Stimulated activated CD8-positive, alpha-beta memory T cell treated with anti-CD3 and anti-CD28 coated beads, Interleukin-4, amount 100 ng/mL, for 4 hours (primary cell): Measurements from ENCODE around the gene ACAD11.
"Not testable (repeated sequence)": the region's sequence is repeated elsewhere in the genome, so short reads cannot be mapped to it uniquely, and the experiment has no call there.

Experiments used
- DNase-seq, 2 donors: peaks; one replicate each; pipeline ENCODE4 v3.0.0-alpha.2; 2020; ENCODE audit warnings: low read depth in 2 of 2, low spot score in 1 of 2

Gene ACAD11

DNA sequence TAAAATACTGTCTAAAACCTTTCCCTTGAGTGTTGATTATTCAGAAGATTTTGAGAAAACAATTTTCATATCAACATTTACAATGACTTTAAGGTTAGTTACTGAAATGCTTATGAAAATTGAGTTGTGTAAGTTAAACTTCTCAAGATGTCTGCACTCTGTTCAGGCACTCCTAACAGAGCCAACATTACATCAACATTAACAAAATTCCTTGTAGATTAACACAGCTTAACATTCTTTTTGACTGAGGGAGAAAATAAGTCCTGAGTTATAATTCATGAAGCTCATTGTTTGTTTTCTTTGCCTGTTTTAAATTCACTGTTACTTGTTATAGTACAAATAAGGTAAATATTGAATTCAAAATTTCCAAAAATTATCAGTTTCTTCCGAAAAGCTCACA is 53.5 kb downstream of the ACAD11 start:
- no peak for DNase-seq

DNA sequence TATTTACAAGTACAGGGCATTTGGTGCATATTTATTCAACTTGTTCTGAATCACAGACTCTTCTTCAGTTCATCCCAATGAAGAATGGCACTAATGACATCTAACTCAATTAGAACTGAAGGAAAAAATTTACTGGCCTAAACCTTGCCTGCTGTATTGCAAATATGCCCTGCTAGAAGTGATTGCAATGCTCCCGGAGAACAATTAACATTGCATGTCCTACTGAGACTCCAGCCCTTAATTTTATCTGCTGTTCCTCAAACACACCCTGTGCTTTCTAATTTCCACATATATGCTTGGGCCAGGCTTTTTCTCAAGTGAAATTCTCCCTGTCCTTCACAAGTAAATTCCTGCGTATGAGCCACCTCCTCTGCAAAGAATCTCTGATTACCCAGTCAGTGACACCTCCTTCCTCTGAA is 54.2 kb downstream of the ACAD11 start:
- no peak for DNase-seq

DNA sequence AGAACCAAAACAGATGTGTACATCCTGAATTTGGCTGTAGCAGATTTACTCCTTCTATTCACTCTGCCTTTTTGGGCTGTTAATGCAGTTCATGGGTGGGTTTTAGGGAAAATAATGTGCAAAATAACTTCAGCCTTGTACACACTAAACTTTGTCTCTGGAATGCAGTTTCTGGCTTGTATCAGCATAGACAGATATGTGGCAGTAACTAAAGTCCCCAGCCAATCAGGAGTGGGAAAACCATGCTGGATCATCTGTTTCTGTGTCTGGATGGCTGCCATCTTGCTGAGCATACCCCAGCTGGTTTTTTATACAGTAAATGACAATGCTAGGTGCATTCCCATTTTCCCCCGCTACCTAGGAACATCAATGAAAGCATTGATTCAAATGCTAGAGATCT is 59.0 kb downstream of the ACAD11 start:
- not testable (repeated sequence) for DNase-seq

DNA sequence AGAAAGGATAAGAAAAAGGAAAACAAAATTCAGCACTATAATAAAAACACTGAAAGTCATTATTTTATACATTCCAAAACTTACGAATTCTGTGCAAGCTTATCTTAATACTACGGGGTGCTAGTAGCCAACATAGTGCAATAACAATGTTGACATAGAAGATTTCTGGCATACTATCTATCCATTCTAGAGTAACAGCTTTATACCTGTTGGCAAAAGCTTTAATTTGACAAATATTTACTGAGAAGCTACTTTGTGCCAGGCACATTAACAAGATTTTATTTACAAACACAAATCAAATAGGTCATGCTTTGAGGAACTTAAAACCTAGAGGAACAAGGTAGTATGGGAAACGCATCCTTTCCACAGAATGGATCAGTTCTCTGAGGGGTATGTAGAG is 61.4 kb downstream of the ACAD11 start:
- DNase-seq: no peak

DNA sequence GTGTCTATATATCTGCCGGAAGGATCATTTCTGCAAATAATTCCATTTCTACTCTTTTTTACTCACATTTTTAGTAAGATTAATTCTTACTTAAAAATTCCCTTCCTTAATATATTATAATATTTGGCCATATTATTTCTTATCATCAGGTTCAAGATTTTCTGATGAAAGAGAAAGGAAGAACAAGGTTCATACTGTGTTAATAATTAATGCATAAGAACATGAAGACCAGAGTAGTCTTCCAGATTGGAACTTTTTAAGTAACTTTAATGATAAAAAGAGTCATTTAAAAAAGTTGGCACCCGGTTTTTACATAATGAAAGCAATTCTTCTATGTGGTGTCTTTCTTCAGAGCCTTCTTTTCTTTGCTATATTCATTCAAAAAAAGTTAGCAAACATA is 61.9 kb downstream of the ACAD11 start:
- DNase-seq: no peak

DNA sequence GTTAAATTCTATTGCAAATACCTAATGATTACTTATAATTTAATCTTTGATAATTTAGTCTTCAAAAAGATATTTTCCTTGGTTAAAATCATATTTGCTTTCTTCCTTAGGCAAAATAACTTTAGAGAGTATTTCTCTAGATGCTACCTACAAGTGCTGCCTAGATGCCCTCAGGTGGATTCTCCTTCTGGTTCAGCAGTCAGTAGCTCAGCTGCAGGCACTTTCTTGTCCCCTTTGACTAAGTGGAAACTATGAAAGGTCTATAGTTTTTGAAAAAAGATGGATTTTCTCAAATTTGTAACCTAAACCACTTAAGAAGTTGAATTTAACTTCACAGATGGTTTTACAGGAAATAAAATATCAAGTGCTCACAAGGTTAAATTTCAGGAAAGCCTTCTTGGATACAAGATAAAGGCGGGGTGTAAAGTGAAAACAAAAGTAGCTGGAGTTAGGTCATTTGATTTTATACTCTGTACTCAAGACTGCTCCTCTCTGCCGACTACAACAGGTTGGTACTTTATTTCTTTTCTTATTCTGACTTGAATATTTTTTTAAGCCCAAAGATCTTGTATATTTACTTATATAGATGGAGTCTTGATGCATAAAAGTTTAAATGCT is 62.7 kb downstream of the ACAD11 start, which contains the start of gene ACKR4:
Gene ACKR4, plus strand, starts transcription at position 455 of the 618 bp plus-strand sequence. CDS start 3,128 bp downstream, outside the sequence.
- no peak for DNase-seq

DNA sequence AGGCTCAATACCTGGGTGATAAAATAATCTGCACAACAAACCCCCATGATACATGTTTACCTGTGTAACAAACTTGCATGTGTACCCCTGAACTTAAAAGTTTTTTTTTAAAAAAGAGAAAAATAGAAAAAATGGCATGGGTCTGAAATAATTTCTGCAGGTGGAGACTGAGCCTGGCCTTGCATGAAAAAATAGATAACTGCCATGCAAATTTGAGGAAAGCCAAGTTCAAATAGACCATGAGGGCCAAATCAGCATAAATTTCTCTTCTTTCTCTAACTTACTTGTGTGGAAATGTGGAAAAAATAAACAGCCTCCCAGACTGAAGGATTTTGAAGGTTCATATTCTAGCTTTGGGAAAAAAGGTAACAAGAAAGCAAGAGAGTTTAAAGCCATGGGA is 63.3 kb downstream of the ACAD11 start:
- no peak for DNase-seq

DNA sequence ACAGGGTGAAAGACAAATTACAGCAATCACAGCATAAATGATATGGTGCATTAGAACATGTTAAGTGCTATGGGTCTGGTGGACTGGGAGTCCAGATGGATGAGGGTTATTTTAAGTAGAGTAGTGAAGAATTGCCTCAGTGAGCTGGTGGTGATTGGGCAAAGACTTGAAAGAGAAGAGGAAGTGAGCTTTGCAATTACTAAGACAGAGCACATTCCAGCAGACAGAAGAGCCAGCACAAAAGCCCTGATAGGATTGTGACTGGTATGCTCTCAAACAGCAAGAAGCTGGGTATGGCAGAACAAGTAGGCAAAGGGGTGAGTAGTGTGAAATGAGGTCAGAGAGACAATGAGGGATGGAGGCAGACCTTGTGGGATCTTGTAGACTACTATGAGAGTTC is 64.6 kb downstream of the ACAD11 start:
- no peak for DNase-seq

DNA sequence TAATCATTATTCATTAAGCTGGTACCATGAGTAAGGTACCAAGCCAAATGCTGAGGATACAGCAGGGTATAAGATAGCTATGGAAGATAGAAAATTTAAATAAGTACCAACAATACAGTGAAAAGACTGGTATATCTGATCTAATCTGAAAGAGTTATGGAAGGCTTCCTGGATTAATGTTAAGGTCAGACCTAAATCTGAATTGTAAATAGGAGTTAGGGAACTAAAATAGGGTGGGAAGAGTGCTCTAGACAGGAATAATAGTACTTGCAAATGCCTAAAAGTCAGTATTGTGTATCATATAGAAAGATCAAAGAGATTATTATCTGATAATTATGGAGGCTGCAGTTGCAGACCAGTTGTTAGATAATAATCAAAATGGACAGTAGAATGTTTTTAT is 65.1 kb downstream of the ACAD11 start:
- DNase-seq: no peak

DNA sequence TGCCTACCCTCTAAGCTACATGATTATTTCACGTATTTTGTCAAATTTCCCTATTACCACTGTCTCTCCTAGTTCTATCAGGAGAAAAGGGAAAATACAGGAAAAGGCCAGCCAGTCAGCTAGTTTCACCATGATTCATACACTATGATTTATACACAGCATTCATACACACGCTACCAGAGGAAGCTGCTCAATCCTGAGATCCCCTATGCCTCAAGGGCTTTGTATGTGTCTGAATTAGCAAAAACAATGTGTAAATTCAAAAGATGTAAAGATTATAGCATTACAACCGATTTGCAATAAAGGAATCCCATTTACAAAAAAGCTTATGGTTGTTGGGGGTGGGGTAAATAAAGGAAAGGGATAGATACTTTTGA is 65.7 kb downstream of the ACAD11 start:
- DNase-seq: no peak

DNA sequence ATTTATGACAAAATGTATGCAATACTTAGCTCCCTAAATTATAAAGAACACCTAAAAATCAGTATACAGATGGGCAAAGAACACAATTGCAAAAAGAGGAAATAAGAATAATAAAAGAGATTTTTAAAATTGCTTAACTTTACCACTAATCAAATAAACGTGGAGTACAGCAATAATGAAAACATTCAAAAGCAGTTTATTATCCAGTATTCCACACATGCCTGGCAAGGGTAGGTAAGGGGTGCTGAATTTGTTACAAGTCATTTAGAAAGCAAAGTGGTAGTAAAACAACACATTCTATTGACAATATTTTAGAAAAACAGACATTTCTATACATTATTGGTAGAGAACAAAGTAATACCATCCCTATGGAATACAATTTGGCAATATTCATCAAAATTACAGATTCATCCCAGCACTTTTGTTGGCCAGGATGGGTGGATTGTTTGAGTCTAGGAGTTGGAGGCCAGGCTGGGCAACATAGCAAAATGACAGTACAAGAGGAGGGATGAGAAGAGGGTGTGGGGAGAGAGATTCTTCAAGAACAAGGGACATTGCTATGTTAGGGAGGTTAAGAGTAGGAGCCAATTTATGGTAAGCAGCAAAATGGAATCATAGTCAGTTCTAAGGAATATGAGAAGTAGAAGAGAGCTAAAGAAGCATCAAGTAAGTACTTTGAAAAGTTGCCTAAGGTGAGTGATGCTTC is 66.2 kb downstream of the ACAD11 start:
- no peak for DNase-seq

DNA sequence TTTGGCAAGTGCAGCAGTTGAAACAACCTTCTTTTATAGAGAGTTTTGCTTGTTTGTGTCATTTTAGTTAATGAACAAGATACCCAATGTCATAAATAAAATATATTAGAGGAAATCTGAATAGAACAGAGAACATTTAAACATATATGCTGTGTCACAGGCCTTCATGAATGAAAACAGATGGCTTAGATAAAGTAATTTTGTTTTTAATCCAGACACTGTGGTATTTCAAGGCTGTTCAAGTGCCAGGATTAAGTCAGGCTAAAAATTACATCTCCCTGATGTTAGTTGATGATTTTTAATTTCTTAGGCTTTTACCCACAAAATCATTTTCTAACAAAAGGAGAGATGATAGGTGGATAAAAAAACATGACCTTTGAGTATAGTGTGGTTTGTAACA is 67.4 kb downstream of the ACAD11 start:
- DNase-seq: no peak

DNA sequence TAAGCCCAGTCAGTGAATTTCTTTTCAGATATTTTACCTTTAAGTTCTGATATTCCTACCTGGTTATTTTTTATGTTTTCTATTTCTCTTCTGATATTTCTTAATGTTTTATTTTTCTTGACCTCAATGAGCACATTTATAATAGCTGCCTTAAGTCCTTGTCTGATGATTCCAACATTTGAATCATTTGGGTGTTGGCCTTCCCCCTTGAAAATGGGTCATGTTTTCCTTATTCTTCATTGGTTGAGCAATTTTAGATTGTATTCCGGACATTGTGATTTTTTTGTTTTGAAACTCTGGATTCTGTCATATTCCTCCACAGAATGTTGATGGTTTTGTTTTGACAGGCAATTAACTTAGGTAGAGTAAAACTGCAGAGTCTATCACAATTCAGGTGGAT is 72.2 kb downstream of the ACAD11 start:
- no peak for DNase-seq

DNA sequence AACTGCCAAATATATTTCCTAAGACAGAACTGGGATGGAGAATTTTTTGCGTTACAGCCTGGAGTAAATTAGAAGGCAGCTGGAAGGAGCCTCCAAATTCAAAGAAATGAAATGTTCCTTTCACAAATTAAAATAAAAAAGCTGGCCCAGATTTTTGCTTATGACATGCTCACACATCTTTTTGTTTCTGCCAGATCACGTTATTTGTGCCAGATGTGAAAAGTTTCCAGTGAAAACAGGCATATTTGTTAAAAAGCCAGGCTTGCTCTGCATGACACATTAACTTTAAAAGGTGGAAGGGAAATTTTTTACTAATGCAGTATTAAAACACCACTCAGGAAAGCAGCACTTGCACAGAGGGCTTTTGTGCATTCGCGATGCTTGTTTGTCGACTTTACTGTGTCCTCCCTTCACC is 85.8 kb downstream of the ACAD11 start:
- no peak for DNase-seq

DNA sequence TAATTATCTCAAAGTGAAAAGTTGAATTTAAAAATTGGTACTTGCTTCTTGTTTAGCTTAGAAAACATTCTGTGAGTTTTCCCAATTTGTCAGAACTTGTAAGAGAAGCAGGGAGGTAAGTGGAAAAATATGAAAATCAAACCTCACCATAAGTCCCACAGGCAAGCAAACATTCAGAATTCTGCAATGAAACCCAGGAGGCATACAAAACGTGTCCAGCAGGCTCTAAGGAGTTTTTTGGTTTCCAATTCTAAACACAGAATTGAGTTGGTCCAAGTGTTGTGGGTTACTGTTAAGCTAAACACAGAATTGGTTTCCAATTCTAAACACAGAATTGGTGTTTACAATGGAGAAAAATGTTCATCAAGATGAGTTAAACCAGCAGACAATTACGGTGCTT is 89.6 kb downstream of the ACAD11 start:
- no peak for DNase-seq

DNA sequence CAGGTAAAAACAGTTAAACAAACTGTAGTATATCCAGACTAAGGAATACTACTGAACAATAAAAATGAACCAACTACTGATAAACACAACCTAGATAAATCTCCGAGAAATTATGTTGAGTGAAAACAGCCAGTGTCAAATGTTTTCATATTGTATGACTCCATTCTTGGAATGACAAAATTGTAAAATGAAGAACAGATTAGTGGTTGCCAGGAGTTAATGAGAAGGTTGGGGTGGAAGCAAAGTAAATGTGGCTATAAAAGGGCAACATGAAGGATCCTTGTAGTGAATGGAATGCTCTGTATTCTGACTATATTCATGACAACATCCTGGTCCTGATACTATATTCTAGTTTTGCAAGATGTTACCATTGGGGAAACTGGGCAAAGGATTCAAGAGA is 90.0 kb downstream of the ACAD11 start:
- no peak for DNase-seq

DNA sequence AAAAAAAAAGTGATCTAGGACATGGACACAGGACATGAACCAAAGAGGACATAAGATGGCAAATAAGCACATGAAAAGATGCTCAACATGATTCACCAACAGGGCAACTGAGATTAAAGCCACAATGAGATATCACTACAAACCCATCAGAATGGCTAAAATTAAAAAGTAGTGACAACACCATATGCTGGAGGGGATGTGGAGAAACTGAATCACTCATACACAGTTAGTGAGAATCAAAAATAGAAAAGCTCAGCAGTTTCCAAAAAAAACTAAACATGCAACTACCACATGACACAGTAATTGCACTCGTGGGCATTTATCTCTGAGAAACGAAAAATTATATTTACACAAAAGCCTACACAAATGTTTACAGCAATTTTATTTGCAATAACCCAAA is 90.5 kb downstream of the ACAD11 start:
- DNase-seq: no peak

DNA sequence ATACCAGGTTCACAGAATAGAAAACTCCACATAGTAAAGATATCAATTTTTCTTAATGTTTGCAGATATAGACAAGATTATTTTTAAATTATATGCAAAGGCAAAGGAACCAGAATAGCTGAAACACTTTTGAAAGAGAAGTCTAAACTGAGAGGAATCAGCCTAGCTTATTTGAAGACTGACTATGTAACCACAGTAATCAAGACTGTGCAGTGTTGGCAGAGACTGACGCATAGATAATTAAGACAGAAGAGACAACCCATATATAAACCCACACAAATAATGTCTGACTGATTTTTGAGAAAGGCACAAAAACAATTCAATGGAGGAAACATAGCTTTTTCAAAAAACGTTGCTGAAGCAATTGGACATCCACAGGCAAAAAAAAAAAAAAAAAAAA is 91.2 kb downstream of the ACAD11 start:
- no peak for DNase-seq

DNA sequence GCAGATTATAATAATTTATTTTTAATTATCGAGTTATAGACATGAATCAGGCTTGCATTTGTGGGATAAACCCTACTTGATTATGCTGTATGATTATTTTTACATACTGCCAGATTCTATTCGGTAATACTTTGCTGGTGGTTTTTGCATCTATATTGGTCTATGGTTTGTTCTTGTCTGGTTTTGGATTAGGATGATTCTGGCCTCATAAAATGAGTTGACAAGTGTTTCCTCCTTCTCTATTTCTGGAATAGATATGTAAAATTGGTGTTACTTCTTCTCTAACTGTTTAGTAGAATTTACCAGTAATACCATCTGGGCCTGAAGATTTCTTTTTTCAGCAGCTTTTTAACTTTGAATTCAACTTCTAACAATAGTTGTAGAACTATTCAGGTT is 95.5 kb downstream of the ACAD11 start:
- DNase-seq: no peak

DNA sequence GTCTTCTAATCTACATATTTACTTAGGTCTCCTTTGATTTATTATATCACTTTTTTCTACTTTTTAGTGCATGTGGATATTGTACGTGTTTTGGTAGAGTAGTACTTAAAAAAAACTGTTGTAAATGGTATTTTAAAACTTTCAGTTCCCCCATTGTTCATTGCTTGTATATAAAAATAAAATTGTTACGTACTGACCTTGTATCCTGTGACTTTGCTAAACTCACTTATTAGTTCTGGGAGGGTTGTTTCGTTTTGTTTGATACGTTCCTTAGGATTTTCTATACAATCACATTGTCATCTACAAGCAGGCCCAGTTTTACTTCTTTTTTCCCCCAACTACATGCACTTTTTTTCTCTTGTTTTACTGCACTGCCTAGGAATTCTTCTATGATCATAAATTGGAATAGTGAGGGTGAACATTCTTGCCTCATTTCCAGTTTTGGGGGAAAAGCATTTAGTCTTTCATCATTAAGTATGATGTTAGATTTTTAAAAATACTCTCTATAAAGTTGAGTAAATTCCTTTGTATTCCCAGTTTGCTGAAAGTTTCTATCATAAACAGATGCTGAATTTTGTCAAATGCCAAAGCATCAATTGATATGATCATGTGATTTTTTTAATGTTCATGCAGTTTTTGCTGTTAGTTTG is 96.1 kb downstream of the ACAD11 start:
- DNase-seq: no peak

DNA sequence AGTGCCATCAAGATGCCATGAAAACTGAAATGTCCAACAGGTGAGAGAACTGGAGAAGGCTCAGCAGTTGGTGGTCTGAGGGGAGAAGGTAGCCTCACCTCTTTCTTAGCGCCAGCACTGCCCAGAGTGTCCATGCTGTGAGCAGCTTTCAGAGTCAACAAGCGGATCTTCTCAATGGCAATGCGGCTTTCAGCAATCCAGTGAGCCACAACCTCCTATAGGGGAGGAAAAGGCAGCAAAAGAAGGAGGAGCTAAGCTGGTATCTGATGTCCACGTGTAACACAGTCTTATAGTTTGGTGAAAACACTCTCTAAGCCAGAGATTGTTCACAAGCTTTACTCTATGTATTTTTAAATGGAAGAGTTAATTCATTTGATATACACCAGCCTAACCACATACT is 98.6 kb downstream of the ACAD11 start:
- no peak for DNase-seq

DNA sequence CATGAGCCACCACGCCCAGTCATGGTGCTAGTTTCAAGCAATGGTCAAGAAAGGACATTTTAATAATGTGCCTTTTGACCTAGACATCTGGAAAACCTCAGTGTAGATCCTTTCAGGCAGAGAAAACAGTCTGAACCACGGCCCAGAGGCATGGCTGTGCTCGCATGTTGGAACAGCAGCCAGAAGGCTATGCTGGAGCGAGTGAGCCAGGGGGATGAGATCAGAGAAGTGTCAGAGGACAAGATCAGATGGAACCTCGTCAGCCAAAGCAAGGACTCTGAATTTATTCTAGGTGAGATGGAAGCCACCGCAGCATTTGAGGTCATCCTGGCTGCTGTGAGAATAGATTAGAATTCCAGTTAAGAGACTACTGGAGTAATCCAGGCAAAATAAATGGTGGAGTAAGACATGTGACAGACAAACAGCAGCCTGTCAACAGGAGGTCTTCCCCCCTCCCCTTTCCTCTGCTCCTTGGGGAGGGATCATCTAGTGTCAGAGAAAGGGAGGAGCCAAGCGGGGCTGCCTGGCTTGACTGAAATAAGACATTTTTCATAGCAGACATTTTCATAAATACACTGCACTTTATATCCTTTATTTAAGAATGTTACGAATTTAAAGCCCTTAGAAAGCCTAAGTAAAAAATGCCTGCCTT is 103.0 kb downstream of the ACAD11 start:
- no peak for DNase-seq
